Vagina (tissue), 2 donors: ENCODE measurements around the gene PCDHGB1. TPM values are rescaled to one million over a fixed set of nuclear protein-coding genes. Genes with fewer than 3 reads are reported as not detected.

ENCODE experiments used
- DNase-seq, 2 donors: peaks; one replicate each; pipeline ENCODE4 v3.0.0-alpha.2; 2017; ENCODE audit errors: extremely low spot score in 2 of 2
- H3K27ac ChIP-seq: fragments of 200-600 bp; sonication (generic); one replicate; pipeline ENCODE4 v1.5.1; 2019
- H3K27me3 ChIP-seq: fragments of 200-600 bp; sonication (generic); one replicate; pipeline ENCODE4 v1.5.1; 2019
- H3K36me3 ChIP-seq, 2 donors: fragments of 200-600 bp; sonication (generic); one replicate each; pipeline ENCODE4 v1.5.1; 2017 to 2019
- H3K4me1 ChIP-seq: fragments of 200-600 bp; sonication (generic); one replicate; pipeline ENCODE4 v1.5.1; 2019
- H3K4me3 ChIP-seq, 2 donors: fragments of 200-600 bp; sonication (generic); 1 replicate in 1 of 2; 2 replicates in 1 of 2; pipeline ENCODE4 v1.5.1; 2016 to 2019
- H3K9me3 ChIP-seq: fragments of 200-600 bp; sonication (generic); one replicate; pipeline ENCODE4 v1.5.1; 2019
- POLR2A ChIP-seq, 2 donors: fragments of 450-650 bp; IDR thresholded peaks; one replicate each; pipeline ENCODE4 v1.6.1; 2017; ENCODE audit warnings: antibody characterized with exemption in 2 of 2, mild to moderate bottlenecking in 2 of 2, moderate library complexity in 2 of 2
- POLR2AphosphoS5 ChIP-seq, 2 donors: sonication (generic); formaldehyde crosslinking; IDR thresholded peaks; one replicate each; pipeline ENCODE4 v1.9.0; 2017; ENCODE audit warnings: antibody characterized with exemption in 2 of 2, mild to moderate bottlenecking in 2 of 2, low read depth in 1 of 2; ENCODE audit not compliant: insufficient read depth in 1 of 2
- intact Hi-C: fragments of 100-400 bp; cut with DNase I; formaldehyde crosslinking; loops from one replicate; pipeline ENCODE4 v1.15.1; 2023
- total RNA-seq: library from RNA; depleted of rRNA; stranded (reverse); fragments of >200 nt; gene quantifications from one replicate; pipeline ENCODE4 v1.2.3, GENCODE V29; 2016
- TF ChIP-seq, protein P1 (sequence below), 3 experiments: fragments of 450-650 bp in 2 of 3; fragments of 200-600 bp in 1 of 3; sonication (generic) in 1 of 3; IDR thresholded peaks; one replicate each; pipeline ENCODE4 v1.5.1; 2017 to 2019; ENCODE audit warnings: antibody characterized with exemption in 3 of 3, mild to moderate bottlenecking in 2 of 3, moderate library complexity in 2 of 3

Gene PCDHGB1
- total RNA-seq, 1 donor from 2014 or later: 3.9 TPM

GRCh38 chr5:141351591-141351990 is 1.7 kb downstream of the PCDHGB1 start:
- intact Hi-C loops: no loop called here
- Histone ChIP-seq H3K4me1 (no peaks in the 10 kb centered on the region), H3K4me3 (no peak overlapping the region), H3K36me3 (no peaks in the 10 kb centered on the region), H3K27ac (no peak overlapping the region), H3K9me3 (peaks cover 30% of the 10 kb centered on the region), H3K27me3 (no peaks in the 10 kb centered on the region)
- no peak for DNase-seq
- TF ChIP-seq POLR2A (IDR thresholded peaks at IDR 0.05) (no peak), POLR2AphosphoS5 (IDR thresholded peaks at IDR 0.05; ENCODE audit: insufficient read depth in 1 of 2, low read depth in 1 of 2) (no peak)
- TF ChIP-seq, protein P1, sequence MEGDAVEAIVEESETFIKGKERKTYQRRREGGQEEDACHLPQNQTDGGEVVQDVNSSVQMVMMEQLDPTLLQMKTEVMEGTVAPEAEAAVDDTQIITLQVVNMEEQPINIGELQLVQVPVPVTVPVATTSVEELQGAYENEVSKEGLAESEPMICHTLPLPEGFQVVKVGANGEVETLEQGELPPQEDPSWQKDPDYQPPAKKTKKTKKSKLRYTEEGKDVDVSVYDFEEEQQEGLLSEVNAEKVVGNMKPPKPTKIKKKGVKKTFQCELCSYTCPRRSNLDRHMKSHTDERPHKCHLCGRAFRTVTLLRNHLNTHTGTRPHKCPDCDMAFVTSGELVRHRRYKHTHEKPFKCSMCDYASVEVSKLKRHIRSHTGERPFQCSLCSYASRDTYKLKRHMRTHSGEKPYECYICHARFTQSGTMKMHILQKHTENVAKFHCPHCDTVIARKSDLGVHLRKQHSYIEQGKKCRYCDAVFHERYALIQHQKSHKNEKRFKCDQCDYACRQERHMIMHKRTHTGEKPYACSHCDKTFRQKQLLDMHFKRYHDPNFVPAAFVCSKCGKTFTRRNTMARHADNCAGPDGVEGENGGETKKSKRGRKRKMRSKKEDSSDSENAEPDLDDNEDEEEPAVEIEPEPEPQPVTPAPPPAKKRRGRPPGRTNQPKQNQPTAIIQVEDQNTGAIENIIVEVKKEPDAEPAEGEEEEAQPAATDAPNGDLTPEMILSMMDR (IDR thresholded peaks at IDR 0.05): no peak

- H3K27me3 ChIP-seq: no peaks in the 10 kb centered on the region
- intact Hi-C loops: no loop called here
- TF ChIP-seq, protein P1 (IDR thresholded peaks at IDR 0.05): no peak
- TF ChIP-seq POLR2AphosphoS5 (IDR thresholded peaks at IDR 0.05; ENCODE audit: insufficient read depth in 1 of 2, low read depth in 1 of 2) (no peak), POLR2A (IDR thresholded peaks at IDR 0.05) (no peak)
- H3K27ac ChIP-seq: no peak within 1 kb of the TSS
- H3K9me3 ChIP-seq: peaks cover 48% of the 10 kb centered on the region
- H3K36me3 ChIP-seq: no peaks in the 10 kb centered on the region
- no peaks in the 10 kb centered on the region for H3K4me1 ChIP-seq
- H3K4me3 ChIP-seq: peak within 1 kb of the TSS; percentile 24 to 37
- DNase-seq: no peak
Measured at GRCh38 chr5:141354900-141355469, 5.1 kb downstream of the PCDHGB1 start, which contains the start of gene PCDHGA4. TSS of gene PCDHGA4 (plus strand) at chr5:141355021. CDS start at chr5:141355108, 87 bp downstream.

- peaks cover 50% of the 10 kb centered on the region for H3K9me3 ChIP-seq
- H3K27ac ChIP-seq: no peak overlapping the region
- no peak overlapping the region for H3K4me3 ChIP-seq
- TF ChIP-seq POLR2AphosphoS5 (IDR thresholded peaks at IDR 0.05; ENCODE audit: insufficient read depth in 1 of 2, low read depth in 1 of 2) (no peak), POLR2A (IDR thresholded peaks at IDR 0.05) (no peak)
- TF ChIP-seq, protein P1 (IDR thresholded peaks at IDR 0.05): no peak
- H3K27me3 ChIP-seq: no peaks in the 10 kb centered on the region
- no peaks in the 10 kb centered on the region for H3K36me3 ChIP-seq
- H3K4me1 ChIP-seq: no peaks in the 10 kb centered on the region
- no peak for DNase-seq
- intact Hi-C loops: no loop called here
Measured at GRCh38 chr5:141355641-141356040, 5.7 kb downstream of the PCDHGB1 start.

DNA sequence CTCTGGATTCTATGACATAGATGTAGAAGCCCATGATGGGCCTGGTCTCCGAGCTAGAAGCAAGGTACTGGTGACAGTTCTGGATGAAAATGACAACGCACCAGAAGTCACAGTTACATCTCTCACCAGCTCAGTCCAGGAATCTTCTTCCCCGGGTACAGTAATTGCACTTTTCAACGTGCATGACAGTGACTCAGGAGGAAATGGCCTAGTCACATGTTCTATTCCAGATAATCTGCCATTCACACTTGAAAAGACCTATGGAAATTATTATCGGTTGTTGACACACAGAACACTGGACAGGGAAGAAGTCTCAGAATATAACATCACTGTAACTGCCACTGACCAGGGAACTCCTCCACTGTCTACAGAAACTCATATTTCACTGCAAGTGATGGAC is 6.2 kb downstream of the PCDHGB1 start:
- peaks cover 50% of the 10 kb centered on the region for H3K9me3 ChIP-seq
- DNase-seq: no peak
- H3K4me1 ChIP-seq: no peaks in the 10 kb centered on the region
- intact Hi-C loops: no loop called here
- H3K27me3 ChIP-seq: no peaks in the 10 kb centered on the region
- no peak overlapping the region for H3K4me3 ChIP-seq
- TF ChIP-seq POLR2AphosphoS5 (IDR thresholded peaks at IDR 0.05; ENCODE audit: insufficient read depth in 1 of 2, low read depth in 1 of 2) (no peak), POLR2A (IDR thresholded peaks at IDR 0.05) (no peak)
- TF ChIP-seq, protein P1 (IDR thresholded peaks at IDR 0.05): no peak
- no peak overlapping the region for H3K27ac ChIP-seq
- H3K36me3 ChIP-seq: no peaks in the 10 kb centered on the region

- Histone ChIP-seq H3K4me3 (no peak overlapping the region), H3K36me3 (no peaks in the 10 kb centered on the region), H3K9me3 (peaks cover 52% of the 10 kb centered on the region), H3K27ac (no peak overlapping the region), H3K4me1 (no peaks in the 10 kb centered on the region), H3K27me3 (no peaks in the 10 kb centered on the region)
- DNase-seq: no peak
- intact Hi-C loops: no loop called here
- TF ChIP-seq POLR2A (IDR thresholded peaks at IDR 0.05): no peak
Measured at GRCh38 chr5:141356950-141357349, 7.1 kb downstream of the PCDHGB1 start.
